T47D (cell line): Measurements from ENCODE around the gene ADARB1.

Experiments
- DNase-seq, 2 experiments: peaks; one replicate each; pipeline versions ENCODE4 v3.0.0 to v3.0.0-alpha.2; 2011 to 2012; ENCODE audit warnings: low read depth in 1 of 2, low spot score in 1 of 2
- JUND ChIP-seq: IDR thresholded peaks from 2 replicates; pipeline ENCODE4 v1.6.1; 2012; ENCODE audit warnings: low read depth
- in situ Hi-C: cut with HindIII; loops from 2 replicates; pipeline ENCODE4 v1.10.0; 2016; ENCODE audit warnings: low sequenced_read_pairs, low pct_unique_long_range_greater_than_20kb

Gene ADARB1

GRCh38 chr21:45169682-45170081 lies 95.3 kb downstream of the ADARB1 start:
- no peak for TF ChIP-seq JUND
- in situ Hi-C loops = no loop called here
- no peak for DNase-seq

- in situ Hi-C loops = no loop called here
- TF ChIP-seq JUND = no peak
Observed at GRCh38 chr21:45170987-45171386, 96.6 kb downstream of the ADARB1 start.

DNA sequence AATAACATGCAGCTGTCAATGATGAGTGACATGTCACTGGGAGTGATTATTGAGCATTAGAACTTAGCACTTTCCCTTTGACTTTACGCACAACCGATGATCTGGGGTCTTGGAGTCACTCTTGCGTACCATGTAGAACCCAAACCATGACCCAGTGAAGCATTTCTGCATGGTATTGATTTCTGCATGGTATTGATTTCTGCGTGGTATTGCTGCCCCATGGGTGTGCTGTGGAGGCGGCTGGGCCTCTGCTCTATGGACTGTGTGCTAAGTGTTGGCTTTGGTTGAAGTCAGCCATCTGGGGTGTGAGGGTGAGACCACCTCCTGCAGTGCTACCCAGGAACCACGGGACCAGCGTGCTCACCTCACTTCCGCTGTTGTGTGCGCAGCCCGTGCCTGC lies 98.0 kb downstream of the ADARB1 start:
- TF ChIP-seq JUND = no peak
- in situ Hi-C loops = no loop called here
- no peak for DNase-seq

More at GRCh38 chr21:45170987-45171386, 96.6 kb downstream of the ADARB1 start:
- no peak for DNase-seq

DNA sequence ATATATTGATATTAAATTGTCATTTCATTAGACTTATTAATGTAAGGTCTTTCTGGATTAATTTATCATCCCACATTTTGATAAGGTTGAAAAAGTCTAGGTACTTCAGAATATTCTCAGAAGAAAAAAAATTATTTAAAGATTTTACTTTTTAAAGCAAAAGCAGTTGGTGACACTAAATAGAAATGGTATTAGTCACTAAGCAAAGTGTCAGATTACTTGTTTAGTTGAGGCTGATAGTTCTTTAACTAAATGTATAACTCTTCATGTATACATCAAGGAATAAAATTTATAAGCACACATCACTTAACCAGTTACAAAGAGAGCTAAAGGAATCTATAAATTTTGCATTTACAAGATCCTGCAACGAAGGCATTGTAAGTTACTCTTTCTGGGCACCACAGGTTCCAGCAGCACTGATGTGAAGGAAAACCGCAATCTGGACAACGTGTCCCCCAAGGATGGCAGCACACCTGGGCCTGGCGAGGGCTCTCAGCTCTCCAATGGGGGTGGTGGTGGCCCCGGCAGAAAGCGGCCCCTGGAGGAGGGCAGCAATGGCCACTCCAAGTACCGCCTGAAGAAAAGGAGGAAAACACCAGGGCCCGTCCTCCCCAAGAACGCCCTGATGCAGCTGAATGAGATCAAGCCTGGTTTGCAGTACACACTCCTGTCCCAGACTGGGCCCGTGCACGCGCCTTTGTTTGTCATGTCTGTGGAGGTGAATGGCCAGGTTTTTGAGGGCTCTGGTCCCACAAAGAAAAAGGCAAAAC lies 101.1 kb downstream of the ADARB1 start:
- in situ Hi-C loops = no loop called here
- DNase-seq = no peak
- TF ChIP-seq JUND = no peak

DNA sequence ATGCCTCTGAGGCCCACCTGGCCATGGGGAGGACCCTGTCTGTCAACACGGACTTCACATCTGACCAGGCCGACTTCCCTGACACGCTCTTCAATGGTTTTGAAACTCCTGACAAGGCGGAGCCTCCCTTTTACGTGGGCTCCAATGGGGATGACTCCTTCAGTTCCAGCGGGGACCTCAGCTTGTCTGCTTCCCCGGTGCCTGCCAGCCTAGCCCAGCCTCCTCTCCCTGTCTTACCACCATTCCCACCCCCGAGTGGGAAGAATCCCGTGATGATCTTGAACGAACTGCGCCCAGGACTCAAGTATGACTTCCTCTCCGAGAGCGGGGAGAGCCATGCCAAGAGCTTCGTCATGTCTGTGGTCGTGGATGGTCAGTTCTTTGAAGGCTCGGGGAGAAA lies 101.8 kb downstream of the ADARB1 start:
- DNase-seq = no peak
- in situ Hi-C loops = no loop called here
- TF ChIP-seq JUND = no peak

GRCh38 chr21:45177039-45177438 lies 102.7 kb downstream of the ADARB1 start:
- TF ChIP-seq JUND = no peak
- no peak for DNase-seq
- in situ Hi-C loops = no loop called here

GRCh38 chr21:45178070-45178608 lies 103.8 kb downstream of the ADARB1 start:
- no peak for DNase-seq
- in situ Hi-C loops = no loop called here
- TF ChIP-seq JUND = no peak

DNA sequence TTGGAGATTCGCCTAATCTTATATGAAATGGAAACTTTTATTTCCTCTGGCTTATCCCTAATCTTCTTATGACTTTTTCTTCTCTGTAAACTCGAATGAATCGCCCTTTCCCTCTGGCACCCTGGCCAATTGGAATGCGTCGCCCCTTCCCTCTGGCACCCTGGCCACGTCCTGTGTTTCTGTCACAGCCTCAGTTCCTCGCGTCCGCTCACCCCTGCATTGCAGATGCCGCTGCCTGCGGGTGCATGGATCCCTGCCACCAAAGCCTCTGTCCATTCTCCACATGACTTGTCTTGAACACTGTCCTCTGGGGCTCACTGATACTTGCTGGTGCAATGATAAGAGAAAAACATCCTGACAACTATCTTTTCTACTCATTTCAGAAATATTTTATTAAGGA lies 104.6 kb downstream of the ADARB1 start:
- in situ Hi-C loops = no loop called here
- TF ChIP-seq JUND = no peak

GRCh38 chr21:45179568-45180245 lies 105.3 kb downstream of the ADARB1 start:
- no peak for TF ChIP-seq JUND
- in situ Hi-C loops = no loop called here
- no peak for DNase-seq

More for the DNA sequence above, 104.6 kb downstream of the ADARB1 start:
- no peak for DNase-seq

GRCh38 chr21:45180246-45180599 lies 105.8 kb downstream of the ADARB1 start:
- DNase-seq = no peak
- no peak for TF ChIP-seq JUND
- in situ Hi-C loops = no loop called here

DNA sequence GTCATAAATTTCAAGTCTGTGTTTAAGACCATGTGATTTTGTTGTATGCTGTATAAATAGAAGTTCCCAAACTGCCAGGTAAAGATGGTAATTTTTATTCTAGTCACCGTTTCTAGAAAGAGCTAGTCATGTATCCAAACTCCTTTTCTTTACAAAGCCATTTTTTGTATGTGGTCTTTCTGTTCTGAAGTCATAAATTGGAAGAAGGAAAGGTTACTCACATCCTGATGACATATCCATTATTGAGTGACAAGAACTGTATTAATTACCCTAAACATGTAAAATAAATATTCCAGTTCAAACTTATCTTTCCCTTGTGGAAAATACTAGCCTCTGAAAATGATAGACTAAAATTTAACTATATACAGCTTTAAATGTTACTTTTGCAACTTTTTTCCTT lies 108.6 kb downstream of the ADARB1 start:
- DNase-seq = no peak
- TF ChIP-seq JUND = no peak
- in situ Hi-C loops = no loop called here

DNA sequence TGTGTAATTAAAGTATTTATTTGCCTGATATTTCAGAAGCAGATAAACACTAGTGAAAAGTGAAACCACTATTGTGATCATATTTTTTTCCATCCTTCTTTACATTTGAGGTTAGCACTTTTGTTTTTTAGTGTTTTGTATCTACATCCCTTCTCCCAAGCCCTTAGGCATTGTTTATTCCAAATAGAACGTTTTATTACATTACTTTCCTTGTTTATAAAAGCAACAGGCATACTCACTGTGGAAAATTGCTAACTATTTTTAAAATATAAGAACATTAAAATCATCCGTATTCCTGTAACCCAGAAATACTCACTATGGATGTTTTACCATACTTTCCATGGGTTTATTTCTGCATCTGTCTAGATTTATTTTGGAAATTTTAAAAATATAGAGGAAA lies 109.5 kb downstream of the ADARB1 start:
- no peak for TF ChIP-seq JUND
- DNase-seq = no peak
- in situ Hi-C loops = no loop called here

GRCh38 chr21:45184869-45185268 lies 110.5 kb downstream of the ADARB1 start:
- no peak for TF ChIP-seq JUND

More at GRCh38 chr21:45184869-45185268, 110.5 kb downstream of the ADARB1 start:
- DNase-seq = no peak
- in situ Hi-C loops = no loop called here
